ENCODE data around the gene NELL1. TPM values are rescaled to one million over a fixed set of nuclear protein-coding genes. Genes with fewer than 3 reads are reported as not detected.
A peak's percentile ranks its signal among the peaks of the same experiment; 100 is the strongest.

Gene NELL1
- total RNA-seq, 1 experiment from 2014 or later = 0.19 TPM

DNA sequence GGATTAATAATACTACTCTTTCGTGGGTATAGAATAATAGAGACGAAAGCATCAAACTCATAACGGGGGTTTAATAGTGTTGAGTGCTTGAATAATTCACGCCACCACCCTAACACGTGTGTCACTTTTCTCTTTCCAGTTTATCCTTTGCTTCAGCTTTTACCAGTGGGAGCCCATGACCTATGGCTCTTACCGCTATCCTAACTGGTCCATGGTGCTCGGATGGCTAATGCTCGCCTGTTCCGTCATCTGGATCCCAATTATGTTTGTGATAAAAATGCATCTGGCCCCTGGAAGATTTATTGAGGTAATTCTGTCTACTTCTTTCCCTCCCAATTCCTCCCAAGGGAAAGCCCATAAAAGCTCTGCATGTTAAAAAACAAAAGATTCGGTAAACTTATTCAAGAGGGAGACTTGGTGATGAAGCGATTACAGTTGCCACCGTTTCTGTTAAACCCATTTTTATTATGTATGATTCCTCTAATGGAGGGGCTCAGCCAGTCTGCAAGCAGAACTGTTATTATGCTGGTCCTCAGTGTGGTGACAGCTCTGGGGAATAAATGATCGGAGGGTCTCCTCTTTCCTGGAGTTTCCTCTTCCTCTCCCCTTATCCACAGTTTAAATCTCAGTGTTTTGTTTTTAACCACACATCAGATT lies 17.1 kb upstream of the NELL1 start:
- no peaks in the 10 kb centered on the region for H3K79me2 ChIP-seq (ENCODE audit: low read length)

GRCh38 chr11:20654038-20654437 lies 15.3 kb upstream of the NELL1 start:
- Histone ChIP-seq H3K27ac (ENCODE audit: low read length) (no peak overlapping the region), H3K4me3 (ENCODE audit: low read length) (no peak overlapping the region), H3K4me1 (ENCODE audit: low read length) (no peaks in the 10 kb centered on the region), H4K20me1 (ENCODE audit: insufficient read depth, low read depth, low read length) (no peaks in the 10 kb centered on the region), H3K9me3 (ENCODE audit: low read length) (no peaks in the 10 kb centered on the region), H3K79me2 (ENCODE audit: low read length) (no peaks in the 10 kb centered on the region), H2AFZ (ENCODE audit: low read length) (no peak overlapping the region), H3K27me3 (ENCODE audit: low read length) (no peaks in the 10 kb centered on the region), H3K9me2 (replicated peaks; ENCODE audit: insufficient read depth, low read length) (no peaks in the 10 kb centered on the region), H3K36me3 (ENCODE audit: insufficient read depth, low read length) (no peaks in the 10 kb centered on the region), H3K9ac (ENCODE audit: low read length) (no peak overlapping the region), H3K4me2 (ENCODE audit: low read depth, low read length, poor library complexity, severe bottlenecking) (no peak overlapping the region)
- no peak for DNase-seq

More for the DNA sequence above, 17.1 kb upstream of the NELL1 start:
- no peak overlapping the region for H3K27ac ChIP-seq (ENCODE audit: low read length)
- H3K9ac ChIP-seq (ENCODE audit: low read length) = no peak overlapping the region
- no peaks in the 10 kb centered on the region for H3K27me3 ChIP-seq (ENCODE audit: low read length)
- H3K4me2 ChIP-seq (ENCODE audit: low read depth, low read length, poor library complexity, severe bottlenecking) = no peak overlapping the region
- DNase-seq = no peak
- H3K9me2 ChIP-seq (replicated peaks; ENCODE audit: insufficient read depth, low read length) = no peaks in the 10 kb centered on the region
- no peaks in the 10 kb centered on the region for H3K4me1 ChIP-seq (ENCODE audit: low read length)
- no peaks in the 10 kb centered on the region for H3K36me3 ChIP-seq (ENCODE audit: insufficient read depth, low read length)
- H2AFZ ChIP-seq (ENCODE audit: low read length) = no peak overlapping the region
- H4K20me1 ChIP-seq (ENCODE audit: insufficient read depth, low read depth, low read length) = no peaks in the 10 kb centered on the region
- H3K9me3 ChIP-seq (ENCODE audit: low read length) = no peaks in the 10 kb centered on the region
- no peak overlapping the region for H3K4me3 ChIP-seq (ENCODE audit: low read length)

DNA sequence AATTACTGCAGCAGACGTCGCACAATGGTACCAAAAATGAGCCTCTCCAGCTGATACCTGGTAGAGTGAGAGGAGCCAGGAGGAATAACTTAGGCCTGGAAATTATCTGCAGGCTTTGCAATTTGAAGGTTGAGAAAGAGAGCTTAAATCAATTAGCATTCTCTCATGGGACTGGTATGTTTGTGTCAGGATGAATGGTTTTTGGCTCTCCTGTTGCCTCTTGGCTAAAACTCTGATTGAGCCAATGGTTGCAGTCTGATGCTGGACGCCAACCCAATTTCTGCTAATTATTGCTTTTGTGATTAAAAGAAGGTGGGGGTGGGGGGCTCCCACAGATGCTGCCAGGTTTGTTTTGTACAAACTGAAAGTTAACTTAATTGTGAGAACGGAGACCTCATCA lies 12.5 kb upstream of the NELL1 start:
- Histone ChIP-seq H3K4me3 (ENCODE audit: low read length) (no peak overlapping the region), H3K9ac (ENCODE audit: low read length) (no peak overlapping the region), H3K27me3 (ENCODE audit: low read length) (no peaks in the 10 kb centered on the region)

DNA sequence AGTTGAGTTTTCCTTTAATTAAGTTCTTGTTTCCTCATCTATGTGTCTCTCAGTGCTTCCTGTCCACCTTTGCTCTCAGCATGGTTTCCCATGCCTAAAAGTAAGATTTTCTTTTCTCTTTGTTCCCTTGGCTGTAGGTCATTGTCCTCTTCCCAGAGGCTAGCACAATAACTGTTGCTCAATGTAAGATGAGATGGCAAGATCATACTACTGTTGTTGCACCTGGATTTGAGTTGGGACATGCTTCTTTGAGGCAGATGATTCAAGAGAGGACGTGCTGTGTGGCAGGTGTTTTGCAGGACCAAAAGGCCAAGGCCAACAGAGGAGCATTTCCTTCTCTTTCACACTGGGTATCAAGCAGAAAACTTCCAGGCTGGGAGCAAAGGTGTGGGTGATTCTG lies 11.3 kb upstream of the NELL1 start:
- Histone ChIP-seq H3K9me2 (replicated peaks; ENCODE audit: insufficient read depth, low read length) (no peaks in the 10 kb centered on the region), H3K27ac (ENCODE audit: low read length) (no peak overlapping the region), H3K36me3 (ENCODE audit: insufficient read depth, low read length) (no peaks in the 10 kb centered on the region), H3K4me1 (ENCODE audit: low read length) (no peaks in the 10 kb centered on the region), H3K79me2 (ENCODE audit: low read length) (no peaks in the 10 kb centered on the region), H3K4me2 (ENCODE audit: low read depth, low read length, poor library complexity, severe bottlenecking) (no peak overlapping the region), H3K27me3 (ENCODE audit: low read length) (no peaks in the 10 kb centered on the region), H3K9me3 (ENCODE audit: low read length) (no peaks in the 10 kb centered on the region), H2AFZ (ENCODE audit: low read length) (no peak overlapping the region), H3K4me3 (ENCODE audit: low read length) (no peak overlapping the region), H3K9ac (ENCODE audit: low read length) (no peak overlapping the region), H4K20me1 (ENCODE audit: insufficient read depth, low read depth, low read length) (no peaks in the 10 kb centered on the region)
- DNase-seq = no peak

More for the DNA sequence above, 12.5 kb upstream of the NELL1 start:
- Histone ChIP-seq H3K4me2 (ENCODE audit: low read depth, low read length, poor library complexity, severe bottlenecking) (no peak overlapping the region), H3K4me1 (ENCODE audit: low read length) (no peaks in the 10 kb centered on the region), H2AFZ (ENCODE audit: low read length) (no peak overlapping the region), H3K36me3 (ENCODE audit: insufficient read depth, low read length) (no peaks in the 10 kb centered on the region), H3K9me2 (replicated peaks; ENCODE audit: insufficient read depth, low read length) (no peaks in the 10 kb centered on the region), H3K79me2 (ENCODE audit: low read length) (no peaks in the 10 kb centered on the region), H3K27ac (ENCODE audit: low read length) (no peak overlapping the region), H3K9me3 (ENCODE audit: low read length) (no peaks in the 10 kb centered on the region), H4K20me1 (ENCODE audit: insufficient read depth, low read depth, low read length) (no peaks in the 10 kb centered on the region)
- no peak for DNase-seq

DNA sequence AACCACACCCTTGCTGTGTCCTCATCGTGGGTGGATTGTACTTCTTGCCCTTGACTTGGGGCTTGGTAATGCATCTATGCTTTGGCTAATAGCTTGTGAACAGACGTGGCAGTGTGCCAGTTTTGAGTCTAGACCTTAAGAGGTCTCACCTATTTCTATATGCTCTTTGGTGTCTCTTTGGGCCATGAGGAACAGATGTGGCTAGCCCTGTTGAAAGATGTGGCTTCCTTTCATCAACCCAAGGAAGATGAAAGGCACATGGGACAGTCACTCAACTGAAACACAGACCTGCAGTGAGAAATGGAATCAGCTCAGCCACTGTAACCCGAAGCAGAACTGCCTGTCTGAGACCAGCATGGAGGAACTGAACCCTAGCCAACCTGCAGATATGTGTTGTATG lies 7.9 kb upstream of the NELL1 start:
- Histone ChIP-seq H3K4me3 (ENCODE audit: low read length) (no peak overlapping the region), H3K9me2 (replicated peaks; ENCODE audit: insufficient read depth, low read length) (no peaks in the 10 kb centered on the region), H3K9ac (ENCODE audit: low read length) (no peak overlapping the region), H3K4me2 (ENCODE audit: low read depth, low read length, poor library complexity, severe bottlenecking) (no peak overlapping the region), H3K27me3 (ENCODE audit: low read length) (no peaks in the 10 kb centered on the region), H4K20me1 (ENCODE audit: insufficient read depth, low read depth, low read length) (no peaks in the 10 kb centered on the region), H3K9me3 (ENCODE audit: low read length) (no peaks in the 10 kb centered on the region), H2AFZ (ENCODE audit: low read length) (no peak overlapping the region), H3K4me1 (ENCODE audit: low read length) (no peaks in the 10 kb centered on the region), H3K27ac (ENCODE audit: low read length) (no peak overlapping the region), H3K79me2 (ENCODE audit: low read length) (no peaks in the 10 kb centered on the region), H3K36me3 (ENCODE audit: insufficient read depth, low read length) (no peaks in the 10 kb centered on the region)
- DNase-seq = peak; percentile 44

- Histone ChIP-seq H3K4me1 (ENCODE audit: low read length) (no peaks in the 10 kb centered on the region), H3K4me2 (ENCODE audit: low read depth, low read length, poor library complexity, severe bottlenecking) (no peak overlapping the region), H3K79me2 (ENCODE audit: low read length) (no peaks in the 10 kb centered on the region), H2AFZ (ENCODE audit: low read length) (no peak overlapping the region), H3K4me3 (ENCODE audit: low read length) (no peak overlapping the region), H3K27me3 (ENCODE audit: low read length) (no peaks in the 10 kb centered on the region), H3K27ac (ENCODE audit: low read length) (no peak overlapping the region), H3K9me3 (ENCODE audit: low read length) (no peaks in the 10 kb centered on the region), H3K36me3 (ENCODE audit: insufficient read depth, low read length) (no peaks in the 10 kb centered on the region), H4K20me1 (ENCODE audit: insufficient read depth, low read depth, low read length) (no peaks in the 10 kb centered on the region), H3K9me2 (replicated peaks; ENCODE audit: insufficient read depth, low read length) (no peaks in the 10 kb centered on the region), H3K9ac (ENCODE audit: low read length) (no peak overlapping the region)
- no peak for DNase-seq
Observed at GRCh38 chr11:20661850-20662249, 7.5 kb upstream of the NELL1 start.

GRCh38 chr11:20668131-20668809 lies 1.1 kb upstream of the NELL1 start:
- Histone ChIP-seq H3K27me3 (ENCODE audit: low read length) (no peaks in the 10 kb centered on the region), H3K36me3 (ENCODE audit: insufficient read depth, low read length) (no peaks in the 10 kb centered on the region), H4K20me1 (ENCODE audit: insufficient read depth, low read depth, low read length) (no peaks in the 10 kb centered on the region), H2AFZ (ENCODE audit: low read length) (no peak overlapping the region), H3K27ac (ENCODE audit: low read length) (no peak overlapping the region), H3K4me1 (ENCODE audit: low read length) (no peaks in the 10 kb centered on the region), H3K4me3 (ENCODE audit: low read length) (no peak overlapping the region), H3K9me2 (replicated peaks; ENCODE audit: insufficient read depth, low read length) (no peaks in the 10 kb centered on the region), H3K4me2 (ENCODE audit: low read depth, low read length, poor library complexity, severe bottlenecking) (no peak overlapping the region), H3K9me3 (ENCODE audit: low read length) (no peaks in the 10 kb centered on the region), H3K79me2 (ENCODE audit: low read length) (no peaks in the 10 kb centered on the region), H3K9ac (ENCODE audit: low read length) (no peak overlapping the region)
- no peak for DNase-seq

- H3K27ac ChIP-seq (ENCODE audit: low read length) = no peak overlapping the region
- H3K79me2 ChIP-seq (ENCODE audit: low read length) = no peaks in the 10 kb centered on the region
- no peaks in the 10 kb centered on the region for H3K9me3 ChIP-seq (ENCODE audit: low read length)
- no peaks in the 10 kb centered on the region for H3K9me2 ChIP-seq (replicated peaks; ENCODE audit: insufficient read depth, low read length)
- H4K20me1 ChIP-seq (ENCODE audit: insufficient read depth, low read depth, low read length) = no peaks in the 10 kb centered on the region
- no peak overlapping the region for H3K4me2 ChIP-seq (ENCODE audit: low read depth, low read length, poor library complexity, severe bottlenecking)
- H3K36me3 ChIP-seq (ENCODE audit: insufficient read depth, low read length) = no peaks in the 10 kb centered on the region
- no peak overlapping the region for H3K9ac ChIP-seq (ENCODE audit: low read length)
- DNase-seq = no peak
- H3K4me1 ChIP-seq (ENCODE audit: low read length) = no peaks in the 10 kb centered on the region
- no peak overlapping the region for H2AFZ ChIP-seq (ENCODE audit: low read length)
- no peaks in the 10 kb centered on the region for H3K27me3 ChIP-seq (ENCODE audit: low read length)
- H3K4me3 ChIP-seq (ENCODE audit: low read length) = no peak overlapping the region
Observed at GRCh38 chr11:20669820-20670684, 666 bp downstream of the NELL1 start.

Measured in Karpas-422 (cell line).